Neural progenitor cell (in vitro differentiated cells): ENCODE data around the gene CFAP299.

Source experiments
- EZH2phosphoT487 ChIP-seq: fragments of 200-600 bp; sonication (generic); IDR thresholded peaks from 2 replicates; pipeline ENCODE4 v1.6.1; 2017; ENCODE audit warnings: antibody characterized with exemption
- TF ChIP-seq, protein P1 (sequence below): fragments of 200-600 bp; sonication (generic); IDR thresholded peaks from 2 replicates; pipeline ENCODE4 v1.5.1; 2017; ENCODE audit warnings: antibody characterized with exemption, mild to moderate bottlenecking

DNA sequence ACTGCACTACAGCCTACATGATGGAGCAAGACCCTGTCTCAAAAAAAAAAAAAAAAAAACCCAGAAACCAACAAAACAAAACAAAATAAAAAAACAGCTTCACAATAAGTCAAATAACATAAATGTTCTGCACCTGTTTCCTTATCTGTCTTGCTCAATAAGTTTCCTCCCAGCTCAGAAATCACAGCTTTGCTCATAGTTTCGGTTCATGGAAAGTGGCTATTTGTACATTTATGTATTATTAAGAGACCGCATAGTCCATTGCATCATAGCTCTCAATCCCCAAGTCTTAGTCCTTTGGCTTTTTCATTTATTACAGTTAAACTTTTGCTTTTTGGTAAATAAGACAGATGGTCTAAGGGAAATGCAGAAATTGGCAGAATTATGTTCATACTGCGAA, 24.4 kb upstream of the CFAP299 start:
- TF ChIP-seq, protein P1, sequence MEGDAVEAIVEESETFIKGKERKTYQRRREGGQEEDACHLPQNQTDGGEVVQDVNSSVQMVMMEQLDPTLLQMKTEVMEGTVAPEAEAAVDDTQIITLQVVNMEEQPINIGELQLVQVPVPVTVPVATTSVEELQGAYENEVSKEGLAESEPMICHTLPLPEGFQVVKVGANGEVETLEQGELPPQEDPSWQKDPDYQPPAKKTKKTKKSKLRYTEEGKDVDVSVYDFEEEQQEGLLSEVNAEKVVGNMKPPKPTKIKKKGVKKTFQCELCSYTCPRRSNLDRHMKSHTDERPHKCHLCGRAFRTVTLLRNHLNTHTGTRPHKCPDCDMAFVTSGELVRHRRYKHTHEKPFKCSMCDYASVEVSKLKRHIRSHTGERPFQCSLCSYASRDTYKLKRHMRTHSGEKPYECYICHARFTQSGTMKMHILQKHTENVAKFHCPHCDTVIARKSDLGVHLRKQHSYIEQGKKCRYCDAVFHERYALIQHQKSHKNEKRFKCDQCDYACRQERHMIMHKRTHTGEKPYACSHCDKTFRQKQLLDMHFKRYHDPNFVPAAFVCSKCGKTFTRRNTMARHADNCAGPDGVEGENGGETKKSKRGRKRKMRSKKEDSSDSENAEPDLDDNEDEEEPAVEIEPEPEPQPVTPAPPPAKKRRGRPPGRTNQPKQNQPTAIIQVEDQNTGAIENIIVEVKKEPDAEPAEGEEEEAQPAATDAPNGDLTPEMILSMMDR = no peak
- TF ChIP-seq EZH2phosphoT487 = no peak
